GM12878 (cell line): ENCODE measurements around the gene STARD5. TPM values are rescaled to one million over a fixed set of nuclear protein-coding genes. Genes with fewer than 3 reads are reported as not detected.

Experiments
- BRCA1 ChIP-seq: IDR thresholded peaks from 2 replicates; pipeline ENCODE4 v1.6.1; 2011; ENCODE audit warnings: low read depth, low read length, improper control_type of control experiment
- EP300 ChIP-seq, 2 experiments: fragments of 150-350 bp in 1 of 2; IDR thresholded peaks; 2 replicates each; pipeline ENCODE4 v1.6.1; 2011 to 2012; ENCODE audit warnings: low read depth in 2 of 2, low read length in 2 of 2, borderline replicate concordance in 1 of 2, improper control_type of control experiment in 1 of 2, inconsistent platforms in 1 of 2; ENCODE audit not compliant: control insufficient read depth in 1 of 2
- EZH2 ChIP-seq: IDR thresholded peaks from 2 replicates; pipeline ENCODE4 v1.6.1; 2012; ENCODE audit warnings: low read depth, mild to moderate bottlenecking, control low read depth, inconsistent platforms, low read length, borderline replicate concordance; ENCODE audit not compliant: control insufficient read depth
- HDAC6 ChIP-seq: fragments of 200-600 bp; sonication (generic); IDR thresholded peaks from one replicate; pipeline ENCODE4 v1.8.0; 2017; ENCODE audit warnings: antibody characterized with exemption; ENCODE audit not compliant: unreplicated experiment
- IKZF1 ChIP-seq: fragments of 450-650 bp; conservative IDR thresholded peaks from 2 replicates; pipeline ENCODE4 v1.6.1; 2017; ENCODE audit warnings: antibody characterized with exemption, mild to moderate bottlenecking
- IKZF2 ChIP-seq, 2 experiments: fragments of 450-650 bp; IDR thresholded peaks; 2 replicates each; pipeline ENCODE4 v1.6.1; 2017; ENCODE audit warnings: mild to moderate bottlenecking in 2 of 2, moderate library complexity in 2 of 2
- KAT2A ChIP-seq: conservative IDR thresholded peaks from 2 replicates; pipeline ENCODE4 v1.6.1; 2011; ENCODE audit warnings: low read depth, low read length; ENCODE audit not compliant: control insufficient read depth
- MTA2 ChIP-seq: fragments of 450-650 bp; IDR thresholded peaks from 2 replicates; pipeline ENCODE4 v1.6.1; 2016; ENCODE audit warnings: low read depth, mild to moderate bottlenecking, moderate library complexity
- MTA3 ChIP-seq: IDR thresholded peaks from 2 replicates; pipeline ENCODE4 v1.6.1; 2012; ENCODE audit warnings: low read length, inconsistent platforms, borderline replicate concordance
- NFYA ChIP-seq: IDR thresholded peaks from 2 replicates; pipeline ENCODE4 v1.6.1; 2011; ENCODE audit warnings: low read depth, mild to moderate bottlenecking, low read length, improper control_type of control experiment, borderline replicate concordance
- PML ChIP-seq: IDR thresholded peaks from 2 replicates; pipeline ENCODE4 v1.6.1; 2012; ENCODE audit warnings: low read length, inconsistent platforms
- POLR2AphosphoS5 ChIP-seq: IDR thresholded peaks from 2 replicates; pipeline ENCODE4 v1.6.1; 2011; ENCODE audit warnings: mild to moderate bottlenecking, low read length, inconsistent platforms
- RELA ChIP-seq: fragments of 450-650 bp; IDR thresholded peaks from 2 replicates; pipeline ENCODE4 v1.8.0; 2014; ENCODE audit warnings: borderline replicate concordance; ENCODE audit not compliant: partially characterized antibody
- RFX5 ChIP-seq: IDR thresholded peaks from 2 replicates; pipeline ENCODE4 v1.6.1; 2011; ENCODE audit warnings: low read depth, low read length, improper control_type of control experiment
- SMAD1 ChIP-seq: fragments of 450-650 bp; IDR thresholded peaks from 2 replicates; pipeline ENCODE4 v1.6.1; 2018; ENCODE audit warnings: mild to moderate bottlenecking, low read depth; ENCODE audit not compliant: partially characterized antibody
- SP1 ChIP-seq: IDR thresholded peaks from one replicate; pipeline ENCODE4 v1.6.1; 2011; ENCODE audit warnings: low read depth, low read length
- SREBF2 ChIP-seq: IDR thresholded peaks from 2 replicates; pipeline ENCODE4 v1.6.1; 2012; ENCODE audit warnings: mild to moderate bottlenecking, low read length
- polyA plus RNA-seq, 11 experiments: library from polyadenylated mRNA; depleted of rRNA in 4 of 11; unstranded in 6 of 11; stranded (reverse) in 5 of 11; fragments of >200 nt; fragmentation: Nextera tagmentation in 4 of 11; fragmentation: Illumina TruSeq in 1 of 11; extraction: Ambion mirVana in 4 of 11; extraction: Trizol in 1 of 11; gene quantifications; 1 replicate in 1 of 11; 2 replicates in 10 of 11; pipeline versions ENCODE4 v1.2.1 to v1.2.3, GENCODE V29; 2011 to 2016; ENCODE audit warnings: inconsistent platforms in 2 of 11, missing spikeins in 2 of 11, low read depth in 1 of 11
- total RNA-seq, 4 experiments: library from RNA; depleted of rRNA in 3 of 4; stranded (reverse); fragments of >200 nt in 3 of 4; fragmentation: Illumina TruSeq in 1 of 4; extraction: Trizol in 1 of 4; gene quantifications; 2 replicates each; pipeline versions ENCODE4 v1.2.1 to v1.2.3, GENCODE V29; 2013 to 2021
- TF ChIP-seq, protein P1 (sequence below): fragments of 450-650 bp; IDR thresholded peaks from 2 replicates; pipeline ENCODE4 v1.6.1; 2018; ENCODE audit warnings: mild to moderate bottlenecking, low read depth, moderate library complexity; ENCODE audit not compliant: partially characterized antibody
- TF ChIP-seq, protein P2 (sequence below): IDR thresholded peaks from 2 replicates; pipeline ENCODE4 v1.6.1; 2011; ENCODE audit warnings: low read depth, mild to moderate bottlenecking, low read length, moderate library complexity, borderline replicate concordance; ENCODE audit errors: extremely low read depth
- TF ChIP-seq, protein P3 (sequence below): fragments of 450-650 bp; IDR thresholded peaks from 2 replicates; pipeline ENCODE4 v1.6.1; 2017; ENCODE audit warnings: mild to moderate bottlenecking, moderate library complexity
- TF ChIP-seq, protein P4 (sequence below): fragments of 450-650 bp; IDR thresholded peaks from 2 replicates; pipeline ENCODE4 v1.6.1; 2017; ENCODE audit warnings: borderline replicate concordance

The STARD5 gene
- total and polyA plus RNA-seq, 10 of the 15 experiments (the other 5 are each of a cell fraction or from before 2014, with no cell fraction given): 2.3 to 9.4 (median 4.7) TPM

DNA sequence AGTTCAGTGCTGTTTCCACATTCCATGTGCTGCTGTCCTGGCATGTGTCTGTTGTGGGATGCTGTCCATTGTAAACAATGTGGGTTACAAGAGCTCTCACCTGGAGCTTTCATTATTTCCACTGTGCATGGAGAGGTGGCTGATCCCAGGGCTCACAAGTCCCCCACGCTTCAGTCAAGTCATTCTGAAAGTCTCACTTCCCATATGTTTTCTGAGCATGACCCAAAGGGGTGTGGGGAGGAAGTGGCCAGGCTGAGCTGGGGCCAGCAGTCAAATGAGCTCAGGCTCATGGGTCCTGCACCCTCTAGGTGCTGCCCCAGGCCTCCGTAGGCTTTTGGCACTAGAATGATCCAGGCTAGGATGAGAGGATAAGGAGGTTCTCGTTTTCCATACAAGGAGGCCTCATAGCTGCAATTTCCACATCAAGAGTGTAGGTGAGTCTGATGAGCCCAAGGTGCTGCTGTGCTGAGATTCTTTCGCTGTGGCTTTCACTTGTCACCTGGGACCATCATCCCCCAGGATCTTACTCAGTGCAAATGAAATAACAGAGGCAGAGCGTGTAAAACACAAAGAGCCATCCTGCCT lies 22.0 kb downstream of the STARD5 start (continued):
- TF ChIP-seq RELA: peak; percentile 52
- no peak for TF ChIP-seq RFX5
- TF ChIP-seq BRCA1: no peak
- peak; percentile 99 for TF ChIP-seq IKZF2 (IDR thresholded peaks at IDR 0.05)
- no peak for TF ChIP-seq MTA3
- TF ChIP-seq MTA2: peak; percentile 89
- TF ChIP-seq KAT2A: no peak
- TF ChIP-seq SP1: peak; percentile 82
- TF ChIP-seq NFYA: no peak
- no peak for TF ChIP-seq EZH2
- TF ChIP-seq, protein P1, sequence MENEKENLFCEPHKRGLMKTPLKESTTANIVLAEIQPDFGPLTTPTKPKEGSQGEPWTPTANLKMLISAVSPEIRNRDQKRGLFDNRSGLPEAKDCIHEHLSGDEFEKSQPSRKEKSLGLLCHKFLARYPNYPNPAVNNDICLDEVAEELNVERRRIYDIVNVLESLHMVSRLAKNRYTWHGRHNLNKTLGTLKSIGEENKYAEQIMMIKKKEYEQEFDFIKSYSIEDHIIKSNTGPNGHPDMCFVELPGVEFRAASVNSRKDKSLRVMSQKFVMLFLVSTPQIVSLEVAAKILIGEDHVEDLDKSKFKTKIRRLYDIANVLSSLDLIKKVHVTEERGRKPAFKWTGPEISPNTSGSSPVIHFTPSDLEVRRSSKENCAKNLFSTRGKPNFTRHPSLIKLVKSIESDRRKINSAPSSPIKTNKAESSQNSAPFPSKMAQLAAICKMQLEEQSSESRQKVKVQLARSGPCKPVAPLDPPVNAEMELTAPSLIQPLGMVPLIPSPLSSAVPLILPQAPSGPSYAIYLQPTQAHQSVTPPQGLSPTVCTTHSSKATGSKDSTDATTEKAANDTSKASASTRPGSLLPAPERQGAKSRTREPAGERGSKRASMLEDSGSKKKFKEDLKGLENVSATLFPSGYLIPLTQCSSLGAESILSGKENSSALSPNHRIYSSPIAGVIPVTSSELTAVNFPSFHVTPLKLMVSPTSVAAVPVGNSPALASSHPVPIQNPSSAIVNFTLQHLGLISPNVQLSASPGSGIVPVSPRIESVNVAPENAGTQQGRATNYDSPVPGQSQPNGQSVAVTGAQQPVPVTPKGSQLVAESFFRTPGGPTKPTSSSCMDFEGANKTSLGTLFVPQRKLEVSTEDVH: no peak
- TF ChIP-seq, protein P2, sequence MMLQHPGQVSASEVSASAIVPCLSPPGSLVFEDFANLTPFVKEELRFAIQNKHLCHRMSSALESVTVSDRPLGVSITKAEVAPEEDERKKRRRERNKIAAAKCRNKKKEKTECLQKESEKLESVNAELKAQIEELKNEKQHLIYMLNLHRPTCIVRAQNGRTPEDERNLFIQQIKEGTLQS: no peak
- no peak; the same call in 1 of the 2 replicates for TF ChIP-seq POLR2AphosphoS5
- TF ChIP-seq SMAD1: no peak
- peak; percentile 93 to 96 for TF ChIP-seq EP300 (IDR thresholded peaks at IDR 0.05; ENCODE audit: borderline replicate concordance in 1 of 2, control insufficient read depth in 1 of 2, low read depth in 2 of 2, low read length in 2 of 2)
- TF ChIP-seq HDAC6: no peak
- no peak for TF ChIP-seq SREBF2
- TF ChIP-seq, protein P3, sequence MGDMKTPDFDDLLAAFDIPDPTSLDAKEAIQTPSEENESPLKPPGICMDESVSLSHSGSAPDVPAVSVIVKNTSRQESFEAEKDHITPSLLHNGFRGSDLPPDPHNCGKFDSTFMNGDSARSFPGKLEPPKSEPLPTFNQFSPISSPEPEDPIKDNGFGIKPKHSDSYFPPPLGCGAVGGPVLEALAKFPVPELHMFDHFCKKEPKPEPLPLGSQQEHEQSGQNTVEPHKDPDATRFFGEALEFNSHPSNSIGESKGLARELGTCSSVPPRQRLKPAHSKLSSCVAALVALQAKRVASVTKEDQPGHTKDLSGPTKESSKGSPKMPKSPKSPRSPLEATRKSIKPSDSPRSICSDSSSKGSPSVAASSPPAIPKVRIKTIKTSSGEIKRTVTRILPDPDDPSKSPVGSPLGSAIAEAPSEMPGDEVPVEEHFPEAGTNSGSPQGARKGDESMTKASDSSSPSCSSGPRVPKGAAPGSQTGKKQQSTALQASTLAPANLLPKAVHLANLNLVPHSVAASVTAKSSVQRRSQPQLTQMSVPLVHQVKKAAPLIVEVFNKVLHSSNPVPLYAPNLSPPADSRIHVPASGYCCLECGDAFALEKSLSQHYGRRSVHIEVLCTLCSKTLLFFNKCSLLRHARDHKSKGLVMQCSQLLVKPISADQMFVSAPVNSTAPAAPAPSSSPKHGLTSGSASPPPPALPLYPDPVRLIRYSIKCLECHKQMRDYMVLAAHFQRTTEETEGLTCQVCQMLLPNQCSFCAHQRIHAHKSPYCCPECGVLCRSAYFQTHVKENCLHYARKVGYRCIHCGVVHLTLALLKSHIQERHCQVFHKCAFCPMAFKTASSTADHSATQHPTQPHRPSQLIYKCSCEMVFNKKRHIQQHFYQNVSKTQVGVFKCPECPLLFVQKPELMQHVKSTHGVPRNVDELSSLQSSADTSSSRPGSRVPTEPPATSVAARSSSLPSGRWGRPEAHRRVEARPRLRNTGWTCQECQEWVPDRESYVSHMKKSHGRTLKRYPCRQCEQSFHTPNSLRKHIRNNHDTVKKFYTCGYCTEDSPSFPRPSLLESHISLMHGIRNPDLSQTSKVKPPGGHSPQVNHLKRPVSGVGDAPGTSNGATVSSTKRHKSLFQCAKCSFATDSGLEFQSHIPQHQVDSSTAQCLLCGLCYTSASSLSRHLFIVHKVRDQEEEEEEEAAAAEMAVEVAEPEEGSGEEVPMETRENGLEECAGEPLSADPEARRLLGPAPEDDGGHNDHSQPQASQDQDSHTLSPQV: no peak
- TF ChIP-seq IKZF1: peak; percentile 99
- no peak for TF ChIP-seq PML
- TF ChIP-seq, protein P4, sequence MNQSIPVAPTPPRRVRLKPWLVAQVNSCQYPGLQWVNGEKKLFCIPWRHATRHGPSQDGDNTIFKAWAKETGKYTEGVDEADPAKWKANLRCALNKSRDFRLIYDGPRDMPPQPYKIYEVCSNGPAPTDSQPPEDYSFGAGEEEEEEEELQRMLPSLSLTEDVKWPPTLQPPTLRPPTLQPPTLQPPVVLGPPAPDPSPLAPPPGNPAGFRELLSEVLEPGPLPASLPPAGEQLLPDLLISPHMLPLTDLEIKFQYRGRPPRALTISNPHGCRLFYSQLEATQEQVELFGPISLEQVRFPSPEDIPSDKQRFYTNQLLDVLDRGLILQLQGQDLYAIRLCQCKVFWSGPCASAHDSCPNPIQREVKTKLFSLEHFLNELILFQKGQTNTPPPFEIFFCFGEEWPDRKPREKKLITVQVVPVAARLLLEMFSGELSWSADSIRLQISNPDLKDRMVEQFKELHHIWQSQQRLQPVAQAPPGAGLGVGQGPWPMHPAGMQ: no peak
